Limb (tissue), 2 donors: ENCODE measurements around the gene PANX3.

ENCODE experiments used
- DNase-seq, 2 donors: peaks; one replicate each; pipeline ENCODE4 v3.0.0-alpha.2; 2016; ENCODE audit errors: extremely low spot score in 2 of 2

Gene PANX3

DNA sequence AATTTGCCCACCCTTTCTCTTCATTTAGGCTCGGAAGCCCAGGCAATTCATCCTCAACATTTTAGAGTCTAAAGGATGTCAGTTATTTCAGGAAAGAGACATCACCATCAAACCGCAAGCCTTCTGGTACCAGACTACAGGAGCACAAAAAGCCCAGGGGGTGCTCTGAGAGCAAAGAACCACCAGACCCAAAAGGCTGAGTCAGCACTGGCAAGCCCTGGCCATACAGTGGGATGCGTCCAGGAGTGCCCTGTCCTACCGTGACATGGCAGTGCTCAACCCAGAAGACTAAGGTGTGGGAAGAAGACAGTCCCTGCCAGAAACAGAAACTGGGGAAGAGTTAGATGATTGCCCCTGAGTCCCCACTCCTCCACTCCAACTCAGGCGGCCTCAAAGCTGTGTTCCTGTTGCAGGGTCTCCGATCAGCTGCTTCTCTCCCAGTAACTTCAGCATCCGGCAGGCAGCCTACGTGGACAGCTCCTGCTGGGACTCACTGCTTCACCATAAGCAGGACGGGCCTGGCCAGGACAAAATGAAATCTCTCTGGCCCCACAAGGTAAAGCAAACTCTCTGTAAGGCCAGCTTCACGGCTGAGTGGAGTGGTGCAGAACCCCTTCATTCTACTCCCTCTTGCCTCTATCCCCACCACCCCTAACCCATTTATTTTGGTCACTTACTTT is 1.5 kb downstream of the PANX3 start:
- DNase-seq: no peak

- no peak for DNase-seq
Observed at GRCh38 chr11:124618863-124619262, 7.6 kb downstream of the PANX3 start.

GRCh38 chr11:124622531-124623451 is 11.6 kb downstream of the PANX3 start, which contains the start of gene TBRG1:
TSS of gene TBRG1 (plus strand) at chr11:124622864. CDS start at chr11:124623084, 220 bp downstream.
- DNase-seq: peak; percentile 93 to 94

DNA sequence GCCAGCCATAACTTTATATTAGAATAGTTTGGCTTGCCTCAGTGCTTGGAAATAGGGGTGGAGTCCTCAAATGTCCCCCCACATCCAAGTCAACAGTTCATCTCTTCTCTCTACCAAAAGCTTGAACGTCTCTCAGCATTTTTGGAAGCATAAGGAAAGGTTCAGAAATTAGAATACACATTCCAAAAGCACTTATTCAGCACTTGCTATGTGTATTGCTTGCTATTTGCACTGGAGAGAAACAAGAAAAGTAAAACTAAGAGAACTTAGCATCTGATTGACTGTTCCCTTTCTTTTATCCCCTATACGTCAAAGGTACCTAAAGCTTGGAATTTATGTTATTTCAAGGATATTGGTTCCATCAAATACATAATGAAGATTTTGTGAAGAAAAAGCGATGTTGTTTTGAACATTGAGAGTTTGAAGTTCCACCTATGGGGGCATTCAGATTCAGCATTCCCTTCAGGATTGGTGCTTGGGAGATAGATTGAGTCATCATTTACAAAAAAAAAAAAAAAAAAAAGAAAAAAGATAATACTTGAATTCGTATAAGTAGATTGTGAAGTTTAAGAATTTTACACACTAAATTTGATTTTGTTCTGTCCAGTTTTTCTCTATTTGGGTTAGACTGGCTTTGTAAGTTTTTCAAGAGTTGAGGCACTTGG is 12.8 kb downstream of the PANX3 start:
- no peak for DNase-seq

DNA sequence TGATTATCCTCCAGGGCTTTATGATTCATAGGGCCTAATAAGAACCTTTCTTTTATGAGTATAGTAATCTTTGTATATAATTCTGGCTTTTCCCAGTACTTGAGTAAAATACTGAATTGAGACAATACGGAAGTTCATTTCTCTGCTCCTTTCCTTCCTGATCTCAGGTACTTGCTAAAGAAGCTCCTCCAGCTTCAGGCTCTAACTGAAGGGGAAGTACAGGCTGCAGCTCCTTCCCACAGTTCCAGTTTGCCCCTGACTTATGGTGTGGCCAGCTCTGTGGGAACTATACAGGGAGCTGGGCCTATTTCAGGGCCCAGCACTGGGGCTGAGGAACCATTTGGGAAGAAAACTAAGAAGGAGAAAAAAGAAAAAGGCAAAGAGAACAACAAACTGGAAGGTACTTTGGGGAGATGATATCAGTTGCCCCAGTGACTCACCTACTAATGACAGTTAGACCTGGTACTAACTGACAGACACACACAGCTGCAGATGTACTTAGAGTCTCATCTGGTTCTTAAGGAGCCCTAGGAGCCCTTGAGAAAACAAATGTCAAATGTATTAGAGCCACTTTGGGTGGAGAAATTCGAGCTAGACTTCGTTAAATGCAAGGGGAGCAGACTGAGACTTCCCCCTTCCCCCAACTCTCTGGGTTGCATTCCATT is 14.4 kb downstream of the PANX3 start:
- no peak for DNase-seq

DNA sequence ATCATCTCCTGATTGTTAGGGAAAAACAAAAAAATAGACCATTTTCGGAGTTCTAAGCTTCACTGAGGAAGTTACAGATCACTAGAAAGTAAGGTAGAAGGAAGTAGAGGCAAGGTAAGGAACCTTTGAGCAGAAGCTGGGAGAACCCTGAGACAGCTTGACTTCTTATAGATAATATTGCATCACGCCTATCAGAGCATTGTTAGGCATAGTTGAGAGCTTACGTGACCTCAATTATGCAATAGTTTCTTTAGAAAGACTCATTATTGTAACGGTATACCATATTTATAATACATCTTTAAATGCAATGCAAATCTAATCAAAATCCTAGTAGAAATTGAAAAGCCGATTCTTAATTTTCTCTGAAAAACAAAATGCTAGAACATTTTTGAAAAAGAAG is 16.3 kb downstream of the PANX3 start:
- DNase-seq: no peak

- DNase-seq: no peak
Observed at GRCh38 chr11:124629961-124630360, 18.7 kb downstream of the PANX3 start.

DNA sequence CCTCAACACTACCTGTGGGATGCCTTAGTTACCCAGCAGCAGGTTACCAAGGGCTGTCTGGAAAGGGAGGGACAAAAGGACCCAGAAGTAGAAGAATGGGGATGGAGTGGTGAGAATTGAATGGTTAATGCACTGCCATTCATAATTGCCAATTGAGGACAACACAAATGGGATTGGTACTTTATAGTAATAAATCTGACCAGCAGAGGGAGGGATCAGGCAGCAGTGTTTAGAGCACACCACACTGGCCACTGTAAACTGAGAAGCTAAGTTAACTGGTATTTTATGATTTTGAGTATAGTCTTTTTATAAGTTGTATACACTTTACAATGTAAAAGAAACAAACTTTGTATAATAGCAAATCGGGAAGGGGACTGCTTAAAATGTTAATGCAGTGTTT is 22.1 kb downstream of the PANX3 start:
- no peak for DNase-seq

DNA sequence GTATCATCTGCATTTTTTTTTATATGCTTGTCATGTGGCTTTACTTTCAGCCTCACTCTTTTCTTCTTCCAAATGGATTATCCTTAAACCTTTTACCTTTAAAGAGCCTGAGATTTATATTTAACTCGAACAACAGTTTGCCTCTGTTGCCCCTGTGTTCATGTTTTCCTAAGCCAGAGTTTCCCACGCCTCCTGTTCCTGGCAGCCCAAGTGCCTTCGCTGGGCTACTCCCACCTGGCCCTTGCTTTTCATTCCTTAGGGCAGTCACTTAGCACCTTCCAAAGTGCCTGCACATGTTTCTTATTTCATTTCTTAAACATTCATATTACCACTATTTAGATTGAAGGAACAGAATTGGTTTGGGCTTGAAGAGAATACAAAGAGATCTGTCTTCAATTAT is 24.7 kb downstream of the PANX3 start:
- no peak for DNase-seq

DNA sequence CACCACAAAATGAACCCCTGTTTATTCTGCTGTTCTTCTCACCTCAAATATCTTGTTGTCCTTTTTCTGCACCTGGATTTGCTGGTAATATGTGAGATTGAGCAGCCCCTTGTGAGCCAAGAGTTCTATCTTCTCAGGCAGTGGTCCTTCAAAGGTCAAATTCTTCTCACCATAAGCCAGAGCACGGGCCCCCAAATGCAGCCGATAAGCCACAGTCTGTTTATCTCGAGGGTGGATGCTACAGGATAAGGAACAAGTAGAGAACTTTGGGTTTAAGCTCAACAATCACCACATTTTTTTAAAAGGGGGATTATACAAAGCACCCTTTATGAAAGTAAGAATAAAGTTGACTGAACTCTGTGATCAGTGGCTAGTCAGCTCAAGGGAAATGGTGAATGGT is 27.3 kb downstream of the PANX3 start:
- no peak for DNase-seq

DNA sequence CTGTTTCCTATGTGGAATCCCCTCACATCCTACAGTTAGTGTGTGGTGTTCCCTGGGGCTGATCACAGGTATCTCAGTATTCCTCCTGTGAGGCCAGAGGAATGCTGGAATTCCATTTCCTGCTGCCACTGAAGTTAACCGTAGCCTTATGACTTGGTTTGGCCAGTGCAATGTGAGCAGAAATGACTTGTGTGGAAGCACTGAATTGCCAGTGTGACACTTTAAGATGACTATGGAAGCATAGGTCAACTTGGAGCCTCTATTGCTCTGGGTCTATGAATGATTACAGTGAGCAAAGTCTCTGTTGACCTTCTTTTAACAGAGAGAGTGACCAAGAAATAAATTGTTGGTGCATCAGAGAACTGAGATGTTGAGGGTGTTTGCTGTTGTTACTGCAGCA is 28.0 kb downstream of the PANX3 start:
- no peak for DNase-seq

DNA sequence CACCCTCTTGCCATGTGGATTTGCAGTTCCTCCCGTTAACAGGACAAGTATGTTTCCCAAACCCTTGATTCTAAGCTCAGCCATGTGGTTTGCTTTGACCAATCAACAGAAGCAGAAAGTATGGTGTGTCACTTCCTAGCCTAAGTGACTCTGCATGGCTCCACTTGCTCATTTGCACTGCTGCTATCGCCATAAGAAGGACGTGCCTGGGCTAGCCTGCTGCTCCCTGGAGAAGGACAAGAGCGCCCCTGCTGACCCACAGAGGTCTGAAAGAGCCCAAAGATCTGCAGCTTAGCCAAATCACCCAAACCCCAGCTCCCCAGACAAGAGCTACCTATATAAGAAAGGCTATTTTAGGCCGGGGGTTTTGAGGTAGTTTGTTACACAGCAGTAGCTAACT is 29.4 kb downstream of the PANX3 start:
- DNase-seq: no peak

DNA sequence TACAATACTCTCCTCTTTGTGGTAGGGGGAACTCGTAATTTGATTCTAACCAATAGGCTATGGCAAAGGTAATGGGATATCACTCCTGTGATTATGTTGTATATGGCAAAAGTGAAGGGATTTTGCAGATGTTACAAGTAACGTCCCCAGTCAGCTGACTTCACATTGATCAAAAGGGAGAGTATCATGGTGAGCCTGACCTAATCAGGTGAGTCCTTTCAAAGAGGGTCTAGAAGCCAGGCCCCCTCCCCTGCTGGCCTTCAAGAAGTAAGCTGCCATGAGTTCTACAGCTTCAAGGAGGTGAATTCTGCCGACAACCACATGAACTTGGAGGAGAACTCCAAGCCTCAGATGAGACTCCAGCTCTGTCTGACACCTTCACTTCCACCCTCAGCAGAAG is 31.4 kb downstream of the PANX3 start:
- DNase-seq: no peak

GRCh38 chr11:124643042-124643604 is 31.9 kb downstream of the PANX3 start:
- no peak for DNase-seq

DNA sequence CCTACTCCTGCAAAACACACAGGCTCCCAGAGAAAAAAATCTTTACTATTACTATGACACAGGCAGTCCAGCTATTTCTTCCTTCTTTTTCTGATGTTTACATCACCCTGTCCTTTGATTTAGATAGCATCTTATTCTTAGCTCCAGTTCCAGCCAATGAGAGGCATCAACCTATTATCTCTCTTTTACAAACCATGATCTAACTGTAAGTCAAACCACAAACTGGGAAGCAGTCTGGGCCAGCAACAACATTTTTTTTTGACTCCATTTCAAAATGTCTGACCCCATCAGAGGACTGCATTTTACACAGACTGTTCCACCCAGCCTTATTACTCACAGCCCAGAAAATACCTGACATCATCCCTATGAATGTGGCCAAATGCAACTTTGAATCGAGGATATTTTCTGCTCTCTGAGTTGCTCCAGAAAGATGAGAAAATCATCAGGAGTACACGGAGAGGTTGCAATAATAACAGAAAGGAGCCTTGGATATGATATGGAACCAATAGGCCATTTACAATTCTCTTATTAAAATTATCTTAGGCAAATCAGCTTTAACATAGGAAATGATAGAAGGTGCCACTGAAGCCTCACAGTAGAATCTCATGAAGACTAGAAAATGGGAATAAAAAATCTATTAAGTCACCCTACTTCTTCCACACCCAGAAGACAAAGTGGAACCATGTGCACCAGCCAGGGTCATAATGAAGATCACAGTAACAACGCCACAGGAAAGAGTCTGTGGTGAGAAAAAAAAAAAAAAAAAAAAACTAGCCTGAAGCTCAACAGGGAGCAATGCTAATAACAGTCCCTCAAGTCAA is 32.6 kb downstream of the PANX3 start:
- no peak for DNase-seq

DNA sequence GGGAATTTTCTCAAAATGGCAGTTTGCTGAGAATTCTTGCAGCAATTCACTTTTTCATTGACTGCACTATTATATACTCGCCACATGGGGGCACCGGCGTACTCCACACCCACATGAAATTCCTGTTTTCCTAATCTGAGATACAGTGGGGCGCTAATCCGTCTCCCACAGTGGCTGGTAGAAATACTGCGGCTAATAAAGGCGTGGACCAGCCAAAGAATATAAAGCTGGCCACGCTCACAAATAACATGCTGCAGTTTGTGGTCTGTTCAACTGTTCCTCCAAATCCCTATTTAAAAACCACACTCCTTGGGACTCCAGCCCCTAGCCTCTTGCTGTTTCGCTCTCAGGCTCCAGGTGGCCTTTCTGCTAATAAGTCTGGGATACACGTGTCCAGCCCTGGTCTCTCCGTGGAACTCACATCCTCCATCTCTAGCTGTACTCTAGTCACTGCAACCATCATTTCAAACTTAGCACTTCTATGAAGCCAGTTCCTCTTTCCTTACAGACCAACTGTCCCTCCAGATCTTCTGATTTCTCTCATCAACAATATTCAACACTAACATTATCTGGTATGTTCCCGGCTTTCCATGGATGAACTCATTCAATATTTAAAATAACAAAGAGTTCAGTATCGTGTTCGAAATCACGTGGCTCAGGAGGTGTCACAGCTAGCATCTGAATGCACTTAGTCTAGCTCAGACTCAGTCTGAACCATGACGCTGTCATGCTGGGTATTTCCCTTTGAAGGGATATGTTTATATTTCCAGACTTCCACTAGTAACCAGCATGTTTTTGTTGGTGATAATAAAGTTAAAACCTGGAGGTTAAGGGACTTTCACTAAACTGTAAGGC is 33.4 kb downstream of the PANX3 start:
- peak; percentile 71 to 75 for DNase-seq

- no peak for DNase-seq
Observed at GRCh38 chr11:124646148-124646547, 34.9 kb downstream of the PANX3 start.

- DNase-seq: no peak
Observed at GRCh38 chr11:124648610-124649009, 37.4 kb downstream of the PANX3 start.
